WTC11 (cell line): Measurements from ENCODE around the gene TMEM236. TPM values are rescaled to one million over a fixed set of nuclear protein-coding genes. Genes with fewer than 3 reads are reported as not detected.

Experiments used
- ATAC-seq: fragments of 200-7000 bp; cut with Tn5 transposase; 2 replicates; pipeline ENCODE4 v1.10.0; 2021; ENCODE audit warnings: mild to moderate bottlenecking, moderate library complexity
- CTCF ChIA-PET: fragments of 300-600 bp; sonication (Branson Sonifier 250); formaldehyde crosslinking; loops from one replicate; lab custom pipeline; 2021; ENCODE audit warnings: antibody characterized with exemption; lab: Charles Lee
- POLR2A ChIA-PET: fragments of 350-600 bp; sonication (Branson Sonifier 250); formaldehyde crosslinking; loops from one replicate; lab custom pipeline; 2021; ENCODE audit warnings: antibody characterized with exemption; lab: Charles Lee
- DNase-seq: peaks from one replicate; pipeline ENCODE4 v3.0.0; 2021; ENCODE audit warnings: low spot score
- H3K27ac Mint-ChIP-seq: 2 replicates; pipeline ENCODE4 v1.8.0; 2021; ENCODE audit warnings: mixed read lengths
- H3K27me3 Mint-ChIP-seq: 2 replicates; pipeline ENCODE4 v1.8.0; 2021; ENCODE audit warnings: low read depth, mild to moderate bottlenecking, moderate library complexity, mixed read lengths
- H3K36me3 Mint-ChIP-seq: 2 replicates; pipeline ENCODE4 v1.8.0; 2021; ENCODE audit warnings: mixed read lengths
- H3K4me1 Mint-ChIP-seq: 2 replicates; pipeline ENCODE4 v1.8.0; 2022; ENCODE audit warnings: mixed read lengths
- H3K4me3 Mint-ChIP-seq: 2 replicates; pipeline ENCODE4 v1.8.0; 2021; ENCODE audit warnings: mild to moderate bottlenecking, moderate library complexity, mixed read lengths
- H3K9me3 Mint-ChIP-seq: 2 replicates; pipeline ENCODE4 v1.8.0; 2021; ENCODE audit warnings: mixed read lengths
- ATF1 ChIP-seq: sonication (generic); formaldehyde crosslinking; IDR thresholded peaks from 2 replicates; pipeline ENCODE4 v1.8.1; 2023; ENCODE audit warnings: mild to moderate bottlenecking, moderate library complexity, missing genetic modification reagents
- ELF4 ChIP-seq: sonication (generic); formaldehyde crosslinking; IDR thresholded peaks from 2 replicates; pipeline ENCODE4 v1.8.1; 2022; ENCODE audit warnings: low read depth, mild to moderate bottlenecking, moderate library complexity, missing genetic modification reagents
- ETV6 ChIP-seq: sonication (generic); formaldehyde crosslinking; IDR thresholded peaks from 2 replicates; pipeline ENCODE4 v1.8.1; 2022; ENCODE audit warnings: mild to moderate bottlenecking, missing genetic modification reagents
- FOXP1 ChIP-seq: sonication (generic); formaldehyde crosslinking; IDR thresholded peaks from 2 replicates; pipeline ENCODE4 v1.8.0; 2022; ENCODE audit warnings: missing genetic modification reagents, mild to moderate bottlenecking, moderate library complexity, borderline replicate concordance
- JAZF1 ChIP-seq: fragments of 250-450 bp; sonication (Bioruptor Pico); IDR thresholded peaks from 2 replicates; pipeline ENCODE4 v1.9.0; 2021; ENCODE audit warnings: moderate library complexity, mild to moderate bottlenecking, inconsistent platforms
- SP1 ChIP-seq: sonication (generic); formaldehyde crosslinking; conservative IDR thresholded peaks from 2 replicates; pipeline ENCODE4 v1.8.1; 2022; ENCODE audit warnings: missing genetic modification reagents
- TCF7 ChIP-seq: sonication (generic); formaldehyde crosslinking; IDR thresholded peaks from 2 replicates; pipeline ENCODE4 v1.8.0; 2022; ENCODE audit warnings: mild to moderate bottlenecking, low read depth, missing genetic modification reagents, moderate library complexity
- TEAD4 ChIP-seq: sonication (generic); formaldehyde crosslinking; IDR thresholded peaks from 2 replicates; pipeline ENCODE4 v1.8.0; 2022; ENCODE audit warnings: mild to moderate bottlenecking, missing genetic modification reagents
- TP53 ChIP-seq: sonication (generic); formaldehyde crosslinking; IDR thresholded peaks from 2 replicates; pipeline ENCODE4 v1.8.1; 2023; ENCODE audit warnings: mild to moderate bottlenecking, missing genetic modification reagents
- ZNF138 ChIP-seq: sonication (generic); formaldehyde crosslinking; conservative IDR thresholded peaks from 2 replicates; pipeline ENCODE4 v1.8.1; 2022; ENCODE audit warnings: mild to moderate bottlenecking, moderate library complexity, missing genetic modification reagents
- ZNF396 ChIP-seq: fragments of 250-450 bp; sonication (Bioruptor Pico); IDR thresholded peaks from 2 replicates; pipeline ENCODE4 v1.8.0; 2021; ENCODE audit warnings: mild to moderate bottlenecking, moderate library complexity, borderline replicate concordance
- total RNA-seq: library from RNA; stranded (reverse); gene quantifications from 3 replicates; pipeline ENCODE4 v1.2.3, GENCODE V29; 2021
- TF ChIP-seq, protein P1 (sequence below): sonication (generic); formaldehyde crosslinking; IDR thresholded peaks from 2 replicates; pipeline ENCODE4 v1.8.0; 2022; ENCODE audit warnings: mild to moderate bottlenecking, missing genetic modification reagents
- TF ChIP-seq, protein P2 (sequence below): sonication (generic); formaldehyde crosslinking; IDR thresholded peaks from 2 replicates; pipeline ENCODE4 v1.8.1; 2022; ENCODE audit warnings: mild to moderate bottlenecking, missing genetic modification reagents, moderate library complexity, borderline replicate concordance
- TF ChIP-seq, protein P3 (sequence below): sonication (generic); formaldehyde crosslinking; IDR thresholded peaks from 2 replicates; pipeline ENCODE4 v1.8.0; 2022; ENCODE audit warnings: missing genetic modification reagents
- TF ChIP-seq, protein P4 (sequence below): sonication (generic); formaldehyde crosslinking; IDR thresholded peaks from 2 replicates; pipeline ENCODE4 v1.8.1; 2022; ENCODE audit warnings: low read depth, mild to moderate bottlenecking, moderate library complexity, missing genetic modification reagents, borderline replicate concordance
- TF ChIP-seq, protein P5 (sequence below): sonication (generic); formaldehyde crosslinking; IDR thresholded peaks from 2 replicates; pipeline ENCODE4 v1.8.1; 2023; ENCODE audit warnings: mild to moderate bottlenecking, moderate library complexity, missing genetic modification reagents
- TF ChIP-seq, protein P6 (sequence below): sonication (generic); formaldehyde crosslinking; IDR thresholded peaks from 2 replicates; pipeline ENCODE4 v1.8.1; 2023; ENCODE audit warnings: mild to moderate bottlenecking, missing genetic modification reagents
- TF ChIP-seq, protein P7 (sequence below): sonication (generic); formaldehyde crosslinking; IDR thresholded peaks from 2 replicates; pipeline ENCODE4 v1.8.1; 2022; ENCODE audit warnings: mild to moderate bottlenecking, moderate library complexity, missing genetic modification reagents
- TF ChIP-seq, protein P8 (sequence below): sonication (generic); formaldehyde crosslinking; IDR thresholded peaks from 2 replicates; pipeline ENCODE4 v1.8.0; 2022; ENCODE audit warnings: mild to moderate bottlenecking, missing genetic modification reagents
- TF ChIP-seq, protein P9 (sequence below): sonication (generic); formaldehyde crosslinking; IDR thresholded peaks from 2 replicates; pipeline ENCODE4 v1.8.1; 2022; ENCODE audit warnings: low read depth, missing genetic modification reagents, borderline replicate concordance

Gene TMEM236
- total RNA-seq, 1 experiment from 2014 or later = 0.04 TPM

DNA sequence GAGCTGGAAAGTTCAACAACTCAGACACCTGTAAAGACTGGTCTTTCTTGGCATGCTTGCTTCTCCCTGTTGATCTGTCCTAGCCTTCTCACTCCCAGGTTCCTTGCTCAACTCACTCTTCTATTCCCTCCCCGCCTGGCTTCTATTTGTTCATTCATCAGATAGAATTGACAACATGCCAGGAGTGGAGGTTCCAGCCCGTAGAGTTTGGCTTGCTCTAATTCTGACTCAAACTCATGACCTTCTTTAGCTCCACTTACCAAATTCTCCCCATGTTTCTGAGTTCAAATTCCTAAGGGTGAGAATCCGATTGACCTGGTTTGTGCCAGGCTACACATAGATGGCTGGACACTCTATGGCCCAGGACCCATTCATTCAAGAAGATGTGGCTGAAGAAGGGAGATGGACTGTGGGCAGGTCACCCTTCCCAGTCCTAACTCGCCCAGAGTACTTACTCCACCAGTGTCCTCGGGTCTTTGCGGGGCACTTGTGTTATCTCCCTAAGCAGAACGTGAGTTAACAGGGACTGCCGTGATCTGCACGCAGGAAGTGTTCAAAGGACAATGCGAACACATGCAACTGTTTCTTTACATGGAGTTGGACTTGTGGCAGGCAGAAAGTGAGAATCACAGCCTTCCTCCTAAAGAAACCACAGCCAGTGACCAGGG is 4.0 kb upstream of the TMEM236 start:
- no peak for TF ChIP-seq ZNF138 (CRISPR knock-in tag)
- TF ChIP-seq, protein P1, sequence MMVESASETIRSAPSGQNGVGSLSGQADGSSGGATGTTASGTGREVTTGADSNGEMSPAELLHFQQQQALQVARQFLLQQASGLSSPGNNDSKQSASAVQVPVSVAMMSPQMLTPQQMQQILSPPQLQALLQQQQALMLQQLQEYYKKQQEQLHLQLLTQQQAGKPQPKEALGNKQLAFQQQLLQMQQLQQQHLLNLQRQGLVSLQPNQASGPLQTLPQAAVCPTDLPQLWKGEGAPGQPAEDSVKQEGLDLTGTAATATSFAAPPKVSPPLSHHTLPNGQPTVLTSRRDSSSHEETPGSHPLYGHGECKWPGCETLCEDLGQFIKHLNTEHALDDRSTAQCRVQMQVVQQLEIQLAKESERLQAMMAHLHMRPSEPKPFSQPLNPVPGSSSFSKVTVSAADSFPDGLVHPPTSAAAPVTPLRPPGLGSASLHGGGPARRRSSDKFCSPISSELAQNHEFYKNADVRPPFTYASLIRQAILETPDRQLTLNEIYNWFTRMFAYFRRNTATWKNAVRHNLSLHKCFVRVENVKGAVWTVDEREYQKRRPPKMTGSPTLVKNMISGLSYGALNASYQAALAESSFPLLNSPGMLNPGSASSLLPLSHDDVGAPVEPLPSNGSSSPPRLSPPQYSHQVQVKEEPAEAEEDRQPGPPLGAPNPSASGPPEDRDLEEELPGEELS (CRISPR knock-in tag) = no peak
- TF ChIP-seq, protein P2, sequence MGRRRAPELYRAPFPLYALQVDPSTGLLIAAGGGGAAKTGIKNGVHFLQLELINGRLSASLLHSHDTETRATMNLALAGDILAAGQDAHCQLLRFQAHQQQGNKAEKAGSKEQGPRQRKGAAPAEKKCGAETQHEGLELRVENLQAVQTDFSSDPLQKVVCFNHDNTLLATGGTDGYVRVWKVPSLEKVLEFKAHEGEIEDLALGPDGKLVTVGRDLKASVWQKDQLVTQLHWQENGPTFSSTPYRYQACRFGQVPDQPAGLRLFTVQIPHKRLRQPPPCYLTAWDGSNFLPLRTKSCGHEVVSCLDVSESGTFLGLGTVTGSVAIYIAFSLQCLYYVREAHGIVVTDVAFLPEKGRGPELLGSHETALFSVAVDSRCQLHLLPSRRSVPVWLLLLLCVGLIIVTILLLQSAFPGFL (CRISPR knock-in tag) = no peak
- TF ChIP-seq, protein P3, sequence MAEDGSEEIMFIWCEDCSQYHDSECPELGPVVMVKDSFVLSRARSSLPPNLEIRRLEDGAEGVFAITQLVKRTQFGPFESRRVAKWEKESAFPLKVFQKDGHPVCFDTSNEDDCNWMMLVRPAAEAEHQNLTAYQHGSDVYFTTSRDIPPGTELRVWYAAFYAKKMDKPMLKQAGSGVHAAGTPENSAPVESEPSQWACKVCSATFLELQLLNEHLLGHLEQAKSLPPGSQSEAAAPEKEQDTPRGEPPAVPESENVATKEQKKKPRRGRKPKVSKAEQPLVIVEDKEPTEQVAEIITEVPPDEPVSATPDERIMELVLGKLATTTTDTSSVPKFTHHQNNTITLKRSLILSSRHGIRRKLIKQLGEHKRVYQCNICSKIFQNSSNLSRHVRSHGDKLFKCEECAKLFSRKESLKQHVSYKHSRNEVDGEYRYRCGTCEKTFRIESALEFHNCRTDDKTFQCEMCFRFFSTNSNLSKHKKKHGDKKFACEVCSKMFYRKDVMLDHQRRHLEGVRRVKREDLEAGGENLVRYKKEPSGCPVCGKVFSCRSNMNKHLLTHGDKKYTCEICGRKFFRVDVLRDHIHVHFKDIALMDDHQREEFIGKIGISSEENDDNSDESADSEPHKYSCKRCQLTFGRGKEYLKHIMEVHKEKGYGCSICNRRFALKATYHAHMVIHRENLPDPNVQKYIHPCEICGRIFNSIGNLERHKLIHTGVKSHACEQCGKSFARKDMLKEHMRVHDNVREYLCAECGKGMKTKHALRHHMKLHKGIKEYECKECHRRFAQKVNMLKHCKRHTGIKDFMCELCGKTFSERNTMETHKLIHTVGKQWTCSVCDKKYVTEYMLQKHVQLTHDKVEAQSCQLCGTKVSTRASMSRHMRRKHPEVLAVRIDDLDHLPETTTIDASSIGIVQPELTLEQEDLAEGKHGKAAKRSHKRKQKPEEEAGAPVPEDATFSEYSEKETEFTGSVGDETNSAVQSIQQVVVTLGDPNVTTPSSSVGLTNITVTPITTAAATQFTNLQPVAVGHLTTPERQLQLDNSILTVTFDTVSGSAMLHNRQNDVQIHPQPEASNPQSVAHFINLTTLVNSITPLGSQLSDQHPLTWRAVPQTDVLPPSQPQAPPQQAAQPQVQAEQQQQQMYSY (CRISPR knock-in tag) = no peak
- TF ChIP-seq JAZF1 (CRISPR knock-in tag) = no peak
- TF ChIP-seq SP1 (CRISPR knock-in tag) = no peak
- TF ChIP-seq ELF4 (CRISPR knock-in tag) = no peak
- TF ChIP-seq, protein P4, sequence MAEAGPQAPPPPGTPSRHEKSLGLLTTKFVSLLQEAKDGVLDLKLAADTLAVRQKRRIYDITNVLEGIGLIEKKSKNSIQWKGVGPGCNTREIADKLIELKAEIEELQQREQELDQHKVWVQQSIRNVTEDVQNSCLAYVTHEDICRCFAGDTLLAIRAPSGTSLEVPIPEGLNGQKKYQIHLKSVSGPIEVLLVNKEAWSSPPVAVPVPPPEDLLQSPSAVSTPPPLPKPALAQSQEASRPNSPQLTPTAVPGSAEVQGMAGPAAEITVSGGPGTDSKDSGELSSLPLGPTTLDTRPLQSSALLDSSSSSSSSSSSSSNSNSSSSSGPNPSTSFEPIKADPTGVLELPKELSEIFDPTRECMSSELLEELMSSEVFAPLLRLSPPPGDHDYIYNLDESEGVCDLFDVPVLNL (CRISPR knock-in tag) = no peak
- TF ChIP-seq, protein P5, sequence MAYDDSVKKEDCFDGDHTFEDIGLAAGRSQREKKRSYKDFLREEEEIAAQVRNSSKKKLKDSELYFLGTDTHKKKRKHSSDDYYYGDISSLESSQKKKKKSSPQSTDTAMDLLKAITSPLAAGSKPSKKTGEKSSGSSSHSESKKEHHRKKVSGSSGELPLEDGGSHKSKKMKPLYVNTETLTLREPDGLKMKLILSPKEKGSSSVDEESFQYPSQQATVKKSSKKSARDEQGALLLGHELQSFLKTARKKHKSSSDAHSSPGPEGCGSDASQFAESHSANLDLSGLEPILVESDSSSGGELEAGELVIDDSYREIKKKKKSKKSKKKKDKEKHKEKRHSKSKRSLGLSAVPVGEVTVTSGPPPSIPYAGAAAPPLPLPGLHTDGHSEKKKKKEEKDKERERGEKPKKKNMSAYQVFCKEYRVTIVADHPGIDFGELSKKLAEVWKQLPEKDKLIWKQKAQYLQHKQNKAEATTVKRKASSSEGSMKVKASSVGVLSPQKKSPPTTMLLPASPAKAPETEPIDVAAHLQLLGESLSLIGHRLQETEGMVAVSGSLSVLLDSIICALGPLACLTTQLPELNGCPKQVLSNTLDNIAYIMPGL (CRISPR knock-in tag) = no peak
- TF ChIP-seq, all 79 proteins: peak for 0
- Mint-ChIP-seq H3K27ac (no peak overlapping the region), H3K4me3 (no peak overlapping the region), H3K36me3 (no peaks in the 10 kb centered on the region), H3K4me1 (peaks cover 2% of the 10 kb centered on the region), H3K27me3 (no peaks in the 10 kb centered on the region), H3K9me3 (no peaks in the 10 kb centered on the region)
- ATAC-seq (no peak), DNase-seq (no peak)
- POLR2A ChIA-PET = no interaction called here
- CTCF ChIA-PET = no interaction called here

DNA sequence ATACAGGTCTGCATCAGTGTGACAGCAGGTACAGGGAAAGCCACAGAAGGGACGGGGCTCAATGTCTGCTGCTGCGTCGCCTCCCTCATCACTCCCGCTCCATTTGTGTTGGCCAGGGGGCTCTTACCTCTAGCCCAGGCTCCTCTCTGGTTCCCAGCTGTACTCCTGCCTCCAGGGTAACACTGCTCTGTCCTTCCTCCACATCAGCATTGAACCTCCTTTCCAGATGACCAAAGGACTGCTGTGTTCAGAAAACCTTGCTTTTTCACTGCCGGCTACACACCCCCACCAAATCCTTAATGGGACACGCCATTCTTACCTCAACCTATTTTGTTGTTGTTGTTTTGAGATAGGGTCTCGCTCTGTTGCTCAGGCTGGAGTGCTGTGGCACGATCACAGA is 2.1 kb upstream of the TMEM236 start:
- CTCF ChIA-PET = no interaction called here
- POLR2A ChIA-PET = no interaction called here
- H3K4me3 Mint-ChIP-seq = no peak overlapping the region
- H3K4me1 Mint-ChIP-seq = no peaks in the 10 kb centered on the region
- H3K9me3 Mint-ChIP-seq = no peaks in the 10 kb centered on the region
- H3K27ac Mint-ChIP-seq = no peak overlapping the region
- no peaks in the 10 kb centered on the region for H3K36me3 Mint-ChIP-seq
- ATAC-seq (no peak), DNase-seq (no peak)
- no peaks in the 10 kb centered on the region for H3K27me3 Mint-ChIP-seq
- TF ChIP-seq, protein P6, sequence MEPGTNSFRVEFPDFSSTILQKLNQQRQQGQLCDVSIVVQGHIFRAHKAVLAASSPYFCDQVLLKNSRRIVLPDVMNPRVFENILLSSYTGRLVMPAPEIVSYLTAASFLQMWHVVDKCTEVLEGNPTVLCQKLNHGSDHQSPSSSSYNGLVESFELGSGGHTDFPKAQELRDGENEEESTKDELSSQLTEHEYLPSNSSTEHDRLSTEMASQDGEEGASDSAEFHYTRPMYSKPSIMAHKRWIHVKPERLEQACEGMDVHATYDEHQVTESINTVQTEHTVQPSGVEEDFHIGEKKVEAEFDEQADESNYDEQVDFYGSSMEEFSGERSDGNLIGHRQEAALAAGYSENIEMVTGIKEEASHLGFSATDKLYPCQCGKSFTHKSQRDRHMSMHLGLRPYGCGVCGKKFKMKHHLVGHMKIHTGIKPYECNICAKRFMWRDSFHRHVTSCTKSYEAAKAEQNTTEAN (CRISPR knock-in tag) = no peak
- TF ChIP-seq TEAD4 (CRISPR knock-in tag) = no peak
- TF ChIP-seq ATF1 (CRISPR knock-in tag) = no peak
- TF ChIP-seq, protein P7, sequence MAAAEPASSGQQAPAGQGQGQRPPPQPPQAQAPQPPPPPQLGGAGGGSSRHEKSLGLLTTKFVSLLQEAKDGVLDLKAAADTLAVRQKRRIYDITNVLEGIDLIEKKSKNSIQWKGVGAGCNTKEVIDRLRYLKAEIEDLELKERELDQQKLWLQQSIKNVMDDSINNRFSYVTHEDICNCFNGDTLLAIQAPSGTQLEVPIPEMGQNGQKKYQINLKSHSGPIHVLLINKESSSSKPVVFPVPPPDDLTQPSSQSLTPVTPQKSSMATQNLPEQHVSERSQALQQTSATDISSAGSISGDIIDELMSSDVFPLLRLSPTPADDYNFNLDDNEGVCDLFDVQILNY = no peak
- no peak for TF ChIP-seq ETV6
- no peak for TF ChIP-seq TP53 (CRISPR knock-in tag)
- no peak for TF ChIP-seq FOXP1
- TF ChIP-seq TCF7 = no peak
- TF ChIP-seq, protein P8, sequence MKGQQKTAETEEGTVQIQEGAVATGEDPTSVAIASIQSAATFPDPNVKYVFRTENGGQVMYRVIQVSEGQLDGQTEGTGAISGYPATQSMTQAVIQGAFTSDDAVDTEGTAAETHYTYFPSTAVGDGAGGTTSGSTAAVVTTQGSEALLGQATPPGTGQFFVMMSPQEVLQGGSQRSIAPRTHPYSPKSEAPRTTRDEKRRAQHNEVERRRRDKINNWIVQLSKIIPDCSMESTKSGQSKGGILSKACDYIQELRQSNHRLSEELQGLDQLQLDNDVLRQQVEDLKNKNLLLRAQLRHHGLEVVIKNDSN (CRISPR knock-in tag) = no peak
- TF ChIP-seq, protein P9, sequence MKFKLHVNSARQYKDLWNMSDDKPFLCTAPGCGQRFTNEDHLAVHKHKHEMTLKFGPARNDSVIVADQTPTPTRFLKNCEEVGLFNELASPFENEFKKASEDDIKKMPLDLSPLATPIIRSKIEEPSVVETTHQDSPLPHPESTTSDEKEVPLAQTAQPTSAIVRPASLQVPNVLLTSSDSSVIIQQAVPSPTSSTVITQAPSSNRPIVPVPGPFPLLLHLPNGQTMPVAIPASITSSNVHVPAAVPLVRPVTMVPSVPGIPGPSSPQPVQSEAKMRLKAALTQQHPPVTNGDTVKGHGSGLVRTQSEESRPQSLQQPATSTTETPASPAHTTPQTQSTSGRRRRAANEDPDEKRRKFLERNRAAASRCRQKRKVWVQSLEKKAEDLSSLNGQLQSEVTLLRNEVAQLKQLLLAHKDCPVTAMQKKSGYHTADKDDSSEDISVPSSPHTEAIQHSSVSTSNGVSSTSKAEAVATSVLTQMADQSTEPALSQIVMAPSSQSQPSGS (CRISPR knock-in tag) = no peak
- TF ChIP-seq ZNF396 = no peak
